ENCODE data around the gene ECM2. TPM values are rescaled to one million over a fixed set of nuclear protein-coding genes. Genes with fewer than 3 reads are reported as not detected.

ECM2 gene
- total and polyA plus RNA-seq, 2 experiments from 2014 or later: 2.4 to 4.5 TPM

DNA sequence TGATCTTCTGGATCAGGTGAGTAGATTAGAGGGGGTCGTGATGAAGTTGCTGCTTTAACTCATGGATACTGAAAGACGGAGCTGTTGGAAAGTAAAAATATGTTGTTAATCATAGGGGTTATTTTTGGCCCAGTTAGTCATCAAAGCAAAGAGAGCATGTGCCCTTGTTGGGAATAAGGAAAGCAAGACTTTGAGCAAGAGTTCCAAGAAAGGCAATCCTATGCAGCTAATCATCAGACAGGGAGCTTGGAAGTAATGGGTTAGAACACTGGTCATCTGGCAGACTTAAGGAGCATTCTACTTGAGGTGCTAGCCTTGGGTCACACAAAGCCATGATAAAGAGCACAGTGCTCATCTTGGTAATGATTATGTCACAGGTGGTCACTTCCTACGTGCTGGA, 71.8 kb downstream of the ECM2 start:
- peak overlapping the region; percentile 53 for H3K9ac ChIP-seq
- H3K79me2 ChIP-seq (ENCODE audit: insufficient read depth): no peaks in the 10 kb centered on the region
- peak; percentile 94 for DNase-seq
- H3K4me2 ChIP-seq (ENCODE audit: unreplicated experiment): peak overlapping the region; percentile 61
- H3K36me3 ChIP-seq (ENCODE audit: low read depth): no peaks in the 10 kb centered on the region
- H3K9me3 ChIP-seq (ENCODE audit: low read depth): no peaks in the 10 kb centered on the region
- H3K27ac ChIP-seq: peak overlapping the region; percentile 66
- 13 to 15% methylated on average over 3 of the region's 3 CpGs for WGBS, 2 experiments (ENCODE audit: low coverage in 1 of 2, low lambda C conversion rate in 2 of 2, missing lambda C conversion rate in 2 of 2)
- in situ Hi-C loops (cut with MboI): no loop called here
- H3K27me3 ChIP-seq (replicated peaks; ENCODE audit: insufficient read depth): no peaks in the 10 kb centered on the region
- no peaks in the 10 kb centered on the region for H3K9me2 ChIP-seq (ENCODE audit: insufficient read depth)
- no peaks in the 10 kb centered on the region for H4K20me1 ChIP-seq (ENCODE audit: insufficient read depth)
- TF ChIP-seq EZH2phosphoT487 (IDR thresholded peaks at IDR 0.05; ENCODE audit: insufficient read depth, low read depth) (no peak), EZH2 (IDR thresholded peaks at IDR 0.05; ENCODE audit: insufficient read depth, poor library complexity, severe bottlenecking) (no peak)
- H3F3A ChIP-seq (ENCODE audit: insufficient read depth): peaks cover 25% of the 10 kb centered on the region
- H3K4me3 ChIP-seq: peak overlapping the region; percentile 44
- H3K4me1 ChIP-seq (ENCODE audit: insufficient read depth): peaks cover 30% of the 10 kb centered on the region
- H2AFZ ChIP-seq: peak overlapping the region; percentile 62

- H3K4me3 ChIP-seq: peak overlapping the region; percentile 44; the same call in 1 of the 2 replicates
- H3F3A ChIP-seq (ENCODE audit: insufficient read depth): peaks cover 19% of the 10 kb centered on the region
- no peak for DNase-seq
- peak overlapping the region; percentile 53 for H3K9ac ChIP-seq
- H4K20me1 ChIP-seq (ENCODE audit: insufficient read depth): no peaks in the 10 kb centered on the region
- H3K27me3 ChIP-seq (replicated peaks; ENCODE audit: insufficient read depth): no peaks in the 10 kb centered on the region
- H3K36me3 ChIP-seq (ENCODE audit: low read depth): no peaks in the 10 kb centered on the region
- peak overlapping the region; percentile 66 for H3K27ac ChIP-seq
- H3K4me2 ChIP-seq (ENCODE audit: unreplicated experiment): peak overlapping the region; percentile 61
- H2AFZ ChIP-seq: peak overlapping the region; percentile 62
- H3K9me2 ChIP-seq (ENCODE audit: insufficient read depth): no peaks in the 10 kb centered on the region
- in situ Hi-C loops (cut with MboI): no loop called here
- H3K9me3 ChIP-seq (ENCODE audit: low read depth): no peaks in the 10 kb centered on the region
- no peak for TF ChIP-seq EZH2 (IDR thresholded peaks at IDR 0.05; ENCODE audit: insufficient read depth, poor library complexity, severe bottlenecking)
- no peak for TF ChIP-seq EZH2phosphoT487 (IDR thresholded peaks at IDR 0.05; ENCODE audit: insufficient read depth, low read depth)
- no peaks in the 10 kb centered on the region for H3K79me2 ChIP-seq (ENCODE audit: insufficient read depth)
- H3K4me1 ChIP-seq (ENCODE audit: insufficient read depth): peaks cover 25% of the 10 kb centered on the region
These were observed 72.4 kb downstream of the ECM2 start for GRCh38 chr9:92463387-92463786.

DNA sequence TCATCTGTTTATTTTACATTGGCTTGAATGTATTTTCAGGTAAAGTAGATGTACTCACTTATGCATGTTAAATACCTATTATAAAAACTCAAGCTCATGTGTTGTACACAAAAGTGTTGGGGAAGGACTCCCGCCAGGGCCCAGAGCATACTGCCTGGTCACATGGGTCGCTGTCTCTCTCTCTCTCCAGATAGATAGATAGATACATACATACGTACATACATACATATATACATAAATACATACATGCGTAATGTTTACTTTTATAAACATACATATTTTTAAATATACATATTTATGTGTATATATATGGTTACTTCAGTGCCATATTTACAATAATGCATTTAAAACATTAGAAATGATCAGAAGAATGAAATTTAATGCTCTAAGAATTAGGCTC, 78.2 kb downstream of the ECM2 start:
- H4K20me1 ChIP-seq (ENCODE audit: insufficient read depth): no peaks in the 10 kb centered on the region
- WGBS, 2 experiments (ENCODE audit: low coverage in 1 of 2, low lambda C conversion rate in 2 of 2, missing lambda C conversion rate in 2 of 2): 91 to 97% methylated on average over 4 of the region's 4 CpGs
- no peak overlapping the region for H3K4me2 ChIP-seq (ENCODE audit: unreplicated experiment)
- no peaks in the 10 kb centered on the region for H3K36me3 ChIP-seq (ENCODE audit: low read depth)
- H3K4me3 ChIP-seq: no peak overlapping the region
- H2AFZ ChIP-seq: no peak overlapping the region
- H3K27me3 ChIP-seq (replicated peaks; ENCODE audit: insufficient read depth): no peaks in the 10 kb centered on the region
- no peak overlapping the region for H3K9ac ChIP-seq
- H3K79me2 ChIP-seq (ENCODE audit: insufficient read depth): no peaks in the 10 kb centered on the region
- no peak overlapping the region for H3K27ac ChIP-seq
- no peaks in the 10 kb centered on the region for H3K4me1 ChIP-seq (ENCODE audit: insufficient read depth)
- no peaks in the 10 kb centered on the region for H3K9me2 ChIP-seq (ENCODE audit: insufficient read depth)
- TF ChIP-seq EZH2phosphoT487 (IDR thresholded peaks at IDR 0.05; ENCODE audit: insufficient read depth, low read depth): no peak
- TF ChIP-seq EZH2 (IDR thresholded peaks at IDR 0.05; ENCODE audit: insufficient read depth, poor library complexity, severe bottlenecking): no peak
- no peak for DNase-seq
- no peaks in the 10 kb centered on the region for H3F3A ChIP-seq (ENCODE audit: insufficient read depth)
- in situ Hi-C loops (cut with MboI): no loop called here
- H3K9me3 ChIP-seq (ENCODE audit: low read depth): no peaks in the 10 kb centered on the region

DNA sequence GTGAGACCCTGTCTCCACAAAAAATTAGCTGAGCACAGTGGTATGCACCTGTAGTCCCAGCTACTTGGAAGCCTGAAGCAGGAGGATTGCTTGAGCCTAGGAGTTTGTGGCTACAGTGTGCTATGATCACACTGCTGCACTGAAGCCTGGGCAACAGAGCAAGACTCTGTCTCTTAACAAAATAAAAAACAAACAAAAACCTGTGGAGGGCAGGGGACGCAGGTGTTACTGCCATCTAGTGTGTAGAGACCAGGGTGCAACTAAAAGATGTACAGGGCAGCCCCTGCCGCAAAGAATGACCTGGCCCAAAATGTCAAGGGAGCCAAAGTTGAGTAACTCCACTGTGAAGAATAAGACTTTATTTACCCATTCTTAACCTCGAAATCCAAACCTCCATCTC, 80.6 kb downstream of the ECM2 start:
- no peak overlapping the region for H3K27ac ChIP-seq
- 85 to 94% methylated on average over 3 of the region's 3 CpGs for WGBS, 2 experiments (ENCODE audit: low coverage in 1 of 2, low lambda C conversion rate in 2 of 2, missing lambda C conversion rate in 2 of 2)
- no peaks in the 10 kb centered on the region for H3K79me2 ChIP-seq (ENCODE audit: insufficient read depth)

GRCh38 chr9:92446536-92446935, 89.3 kb downstream of the ECM2 start:
- H3F3A ChIP-seq (ENCODE audit: insufficient read depth): no peaks in the 10 kb centered on the region
- H3K36me3 ChIP-seq (ENCODE audit: low read depth): no peaks in the 10 kb centered on the region
- H3K4me3 ChIP-seq: no peak overlapping the region
- no peaks in the 10 kb centered on the region for H3K27me3 ChIP-seq (replicated peaks; ENCODE audit: insufficient read depth)
- no peaks in the 10 kb centered on the region for H3K4me1 ChIP-seq (ENCODE audit: insufficient read depth)
- no peaks in the 10 kb centered on the region for H3K79me2 ChIP-seq (ENCODE audit: insufficient read depth)
- H3K9ac ChIP-seq: no peak overlapping the region
- in situ Hi-C loops (cut with MboI): loop anchor here (10.0 kb wide), 1 partner anchor 188 kb away; no protein-coding TSS in a partner anchor
- H2AFZ ChIP-seq: no peak overlapping the region
- TF ChIP-seq EZH2phosphoT487 (IDR thresholded peaks at IDR 0.05; ENCODE audit: insufficient read depth, low read depth) (no peak), EZH2 (IDR thresholded peaks at IDR 0.05; ENCODE audit: insufficient read depth, poor library complexity, severe bottlenecking) (no peak)
- no peaks in the 10 kb centered on the region for H3K9me2 ChIP-seq (ENCODE audit: insufficient read depth)
- H3K4me2 ChIP-seq (ENCODE audit: unreplicated experiment): no peak overlapping the region
- H3K27ac ChIP-seq: no peak overlapping the region
- H3K9me3 ChIP-seq (ENCODE audit: low read depth): no peaks in the 10 kb centered on the region
- DNase-seq: no peak
- no peaks in the 10 kb centered on the region for H4K20me1 ChIP-seq (ENCODE audit: insufficient read depth)

More for the DNA sequence above, 80.6 kb downstream of the ECM2 start:
- DNase-seq: no peak
- no peaks in the 10 kb centered on the region for H3K27me3 ChIP-seq (replicated peaks; ENCODE audit: insufficient read depth)
- no peaks in the 10 kb centered on the region for H3K4me1 ChIP-seq (ENCODE audit: insufficient read depth)
- no peak overlapping the region for H3K4me2 ChIP-seq (ENCODE audit: unreplicated experiment)
- H3K36me3 ChIP-seq (ENCODE audit: low read depth): no peaks in the 10 kb centered on the region
- no peak overlapping the region for H3K4me3 ChIP-seq
- no peaks in the 10 kb centered on the region for H3K9me3 ChIP-seq (ENCODE audit: low read depth)
- in situ Hi-C loops (cut with MboI): no loop called here
- no peak overlapping the region for H2AFZ ChIP-seq
- no peak for TF ChIP-seq EZH2phosphoT487 (IDR thresholded peaks at IDR 0.05; ENCODE audit: insufficient read depth, low read depth)
- TF ChIP-seq EZH2 (IDR thresholded peaks at IDR 0.05; ENCODE audit: insufficient read depth, poor library complexity, severe bottlenecking): no peak
- no peaks in the 10 kb centered on the region for H3F3A ChIP-seq (ENCODE audit: insufficient read depth)
- no peaks in the 10 kb centered on the region for H4K20me1 ChIP-seq (ENCODE audit: insufficient read depth)
- H3K9ac ChIP-seq: no peak overlapping the region
- no peaks in the 10 kb centered on the region for H3K9me2 ChIP-seq (ENCODE audit: insufficient read depth)

Small RNAs within 50 kb of the gene (microRNA-seq; reads per million reads assigned to microRNA genes)
- not detected for gene MIR4670 (ENCODE audit: borderline number of aligned reads)

Small RNAs within 50 kb of the gene (small RNA-seq; reads per million reads assigned to genes)
- gene AL157827.1 (ENCODE audit: low read depth, low replicate concordance): not detected
- gene MIR4670 (ENCODE audit: low read depth, low replicate concordance): not detected

Other genes starting within 250 kb of the ECM2 start
- gene IARS1, start 242.3 kb downstream of the ECM2 start, total RNA-seq (2014; rRNA removed; shearing (Covaris generic)): 343 and 388 TPM in 2 replicates
- 222 and 223 TPM in 2 replicates for gene IARS1, start 242.3 kb downstream of the ECM2 start, polyA plus RNA-seq (2016; fragmentation: Nextera tagmentation; extraction: Ambion mirVana)
- 10.4 and 15.3 TPM in 2 replicates for gene NOL8, start 210.6 kb downstream of the ECM2 start, total RNA-seq (2014; rRNA removed; shearing (Covaris generic))
- gene NOL8, start 210.6 kb downstream of the ECM2 start, polyA plus RNA-seq (2016; fragmentation: Nextera tagmentation; extraction: Ambion mirVana): 27.0 and 30.3 TPM in 2 replicates
- 0.38 and 2.5 TPM in 2 replicates for gene CENPP, start 210.0 kb downstream of the ECM2 start, total RNA-seq (2014; rRNA removed; shearing (Covaris generic))
- 7.2 and 7.4 TPM in 2 replicates for gene CENPP, start 210.0 kb downstream of the ECM2 start, polyA plus RNA-seq (2016; fragmentation: Nextera tagmentation; extraction: Ambion mirVana)
- 0.11 TPM in 1 of 2 replicates, not detected in the other for gene OGN, start 131.4 kb downstream of the ECM2 start, total RNA-seq (2014; rRNA removed; shearing (Covaris generic))
- gene OGN, start 131.4 kb downstream of the ECM2 start, polyA plus RNA-seq (2016; fragmentation: Nextera tagmentation; extraction: Ambion mirVana): 0.16 and 0.23 TPM in 2 replicates
- gene OMD, start 111.5 kb downstream of the ECM2 start, total RNA-seq (2014; rRNA removed; shearing (Covaris generic)): 0.11 TPM in 1 of 2 replicates, not detected in the other
- gene OMD, start 111.5 kb downstream of the ECM2 start, polyA plus RNA-seq (2016; fragmentation: Nextera tagmentation; extraction: Ambion mirVana): 0.13 and 0.14 TPM in 2 replicates
- gene ASPN, start 53.5 kb downstream of the ECM2 start, total RNA-seq (2014; rRNA removed; shearing (Covaris generic)): 5.7 and 6.3 TPM in 2 replicates
- 5.1 and 5.3 TPM in 2 replicates for gene ASPN, start 53.5 kb downstream of the ECM2 start, polyA plus RNA-seq (2016; fragmentation: Nextera tagmentation; extraction: Ambion mirVana)
- 17.8 and 18.3 TPM in 2 replicates for gene IPPK, start 134.1 kb upstream of the ECM2 start, total RNA-seq (2014; rRNA removed; shearing (Covaris generic))
- gene IPPK, start 134.1 kb upstream of the ECM2 start, polyA plus RNA-seq (2016; fragmentation: Nextera tagmentation; extraction: Ambion mirVana): 10.4 and 10.7 TPM in 2 replicates
- 45.0 and 53.5 TPM in 2 replicates for gene BICD2, start 228.8 kb upstream of the ECM2 start, total RNA-seq (2014; rRNA removed; shearing (Covaris generic))
- 25.6 and 27.5 TPM in 2 replicates for gene BICD2, start 228.8 kb upstream of the ECM2 start, polyA plus RNA-seq (2016; fragmentation: Nextera tagmentation; extraction: Ambion mirVana)

All from GM23248 (cell line).